Hematopoietic multipotent progenitor cell treated with erythropoietin and hydrocortisone succinate and interleukin-3 and kit ligand, for 8 days (in vitro differentiated cells): Measurements from ENCODE around the gene APOC3.
"Not testable (repeated sequence)": the region's sequence is repeated elsewhere in the genome, so short reads cannot be mapped to it uniquely, and the experiment has no call there.

Experiments used
- DNase-seq: peaks from one replicate; pipeline ENCODE4 v3.0.0-alpha.2; 2015

The APOC3 gene

GRCh38 chr11:116829525-116830183 is at the start of gene APOC3:
Gene APOC3, plus strand, starts transcription at chr11:116829907. Its CDS starts 676 bp downstream, at chr11:116830583.
- DNase-seq, result no peak

- DNase-seq, result no peak
Measured at GRCh38 chr11:116782728-116783127, 47.0 kb upstream of the APOC3 start.

- no peak for DNase-seq
Measured at GRCh38 chr11:116786326-116786725, 43.4 kb upstream of the APOC3 start.

- DNase-seq, result no peak
Measured at GRCh38 chr11:116786966-116787365, 42.7 kb upstream of the APOC3 start.

GRCh38 chr11:116787436-116787785 is 42.3 kb upstream of the APOC3 start:
- no peak for DNase-seq

GRCh38 chr11:116787786-116788486 is 41.8 kb upstream of the APOC3 start, which contains the start of gene ZPR1:
Gene ZPR1, minus strand, starts transcription at chr11:116788023. Its CDS starts 33 bp downstream, at chr11:116787990.
- peak; percentile 77 for DNase-seq

GRCh38 chr11:116788534-116788933 is 41.2 kb upstream of the APOC3 start:
- DNase-seq, result no peak

- no peak for DNase-seq
Measured at GRCh38 chr11:116788975-116789374, 40.7 kb upstream of the APOC3 start.

GRCh38 chr11:116790167-116791001 is 39.3 kb upstream of the APOC3 start:
- no peak for DNase-seq

- peak; percentile 69 for DNase-seq
Measured at GRCh38 chr11:116791002-116791812, 38.5 kb upstream of the APOC3 start.

GRCh38 chr11:116791813-116792143 is 37.9 kb upstream of the APOC3 start, which contains the start of gene APOA5:
Gene APOA5, minus strand, starts transcription at chr11:116791879. Its CDS starts 19 bp downstream, at chr11:116791860.
- no peak for DNase-seq

GRCh38 chr11:116792144-116792868 is 37.4 kb upstream of the APOC3 start:
- DNase-seq, result no peak

GRCh38 chr11:116792869-116793771 is 36.6 kb upstream of the APOC3 start:
- DNase-seq, result no peak

GRCh38 chr11:116793772-116794097 is 36.0 kb upstream of the APOC3 start:
- peak; percentile 44 for DNase-seq

- no peak for DNase-seq
Measured at GRCh38 chr11:116794851-116795250, 34.9 kb upstream of the APOC3 start.

GRCh38 chr11:116796548-116796947 is 33.2 kb upstream of the APOC3 start:
- DNase-seq, result no peak

- DNase-seq, result peak; percentile 40
Measured at GRCh38 chr11:116797816-116798215, 31.9 kb upstream of the APOC3 start.

- no peak for DNase-seq
Measured at GRCh38 chr11:116798368-116798767, 31.3 kb upstream of the APOC3 start.

- DNase-seq, result no peak
Measured at GRCh38 chr11:116800610-116801009, 29.1 kb upstream of the APOC3 start.

- not testable (repeated sequence) for DNase-seq
Measured at GRCh38 chr11:116801662-116802061, 28.0 kb upstream of the APOC3 start.

GRCh38 chr11:116804001-116804400 is 25.7 kb upstream of the APOC3 start:
- DNase-seq, result no peak
